Measurements from ENCODE around the gene PDE6B. TPM values are rescaled to one million over a fixed set of nuclear protein-coding genes. Genes with fewer than 3 reads are reported as not detected.
A peak's percentile ranks its signal among the peaks of the same experiment; 100 is the strongest.

Gene PDE6B
- total and polyA plus RNA-seq, 5 donors, result 3.6 to 7.5 (median 7.0) TPM

GRCh38 chr4:673349-674091 lies 48.1 kb downstream of the PDE6B start:
- 8% methylated on average over 55 of the region's 55 CpGs for WGBS
- ATAC-seq (peak; percentile 34 to 35), DNase-seq (peak; percentile 67 to 87 (median 86))
- Histone ChIP-seq H3K27ac (ENCODE audit: low read length) (peak overlapping the region; percentile 37), H3K9me3 (ENCODE audit: control insufficient read depth, low read length) (no peaks in the 10 kb centered on the region), H3K4me1 (ENCODE audit: control insufficient read depth, insufficient read depth, low read length) (peaks cover 5% of the 10 kb centered on the region), H3K4me3 (ENCODE audit: low read length) (peak overlapping the region; percentile 72), H3K27me3 (ENCODE audit: control insufficient read depth, insufficient read depth) (no peaks in the 10 kb centered on the region)
- intact Hi-C loops (cut with DNase I), result no loop called here

DNA sequence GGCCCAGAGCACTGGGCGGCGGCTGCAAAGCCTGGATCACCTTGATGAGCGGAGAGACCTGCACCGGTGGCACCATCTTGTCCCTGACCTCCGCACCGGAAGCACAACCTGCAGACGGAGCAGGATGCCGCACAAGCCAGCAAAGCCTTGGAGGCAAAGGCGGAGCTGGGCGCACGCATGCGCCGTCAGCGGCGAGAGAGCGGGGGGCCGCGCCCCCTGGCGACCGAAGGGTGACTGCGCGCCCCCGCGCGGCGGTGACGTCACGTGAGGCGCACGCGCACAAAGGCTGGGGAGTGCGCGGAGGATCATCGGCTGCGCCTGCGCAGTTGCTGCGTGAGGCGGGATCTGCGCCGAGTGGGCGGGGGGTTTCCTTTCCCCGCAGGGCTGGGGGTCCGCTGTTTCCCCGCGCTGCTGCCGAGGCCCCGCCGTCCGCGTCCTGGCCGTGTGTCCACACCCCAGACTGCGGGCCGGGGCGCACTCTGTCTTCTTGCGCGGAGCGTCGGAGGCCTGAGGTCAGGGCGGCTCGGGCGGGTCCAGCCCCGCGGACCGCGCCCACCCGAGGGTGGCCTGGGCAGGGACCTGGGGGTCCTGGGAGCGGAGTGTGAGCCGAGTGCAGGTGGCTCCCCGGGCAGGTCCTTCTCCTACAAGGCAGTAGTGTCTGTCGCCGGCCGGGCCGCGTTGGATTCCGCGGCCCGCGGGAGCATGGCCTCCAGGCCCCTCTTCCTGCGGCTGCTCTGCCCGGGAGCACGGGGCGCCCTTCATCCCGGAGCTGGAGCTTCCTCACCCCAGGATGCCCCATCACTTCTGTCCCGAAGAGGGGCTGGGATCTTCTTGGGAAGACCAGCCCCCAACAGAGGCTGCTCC lies 49.0 kb downstream of the PDE6B start, which contains the start of the genes ATP5ME and MYL5:
Gene ATP5ME (minus strand): TSS at position 105 of the 864 bp plus-strand sequence. CDS start 29 bp downstream, at position 76.
Gene MYL5 (plus strand): TSS at position 371 of the 864 bp plus-strand sequence. CDS start 3,485 bp downstream, outside the sequence.
- Histone ChIP-seq H3K4me1 (ENCODE audit: control insufficient read depth, insufficient read depth, low read length) (peaks cover 5% of the 10 kb centered on the region), H3K27ac (ENCODE audit: low read length) (peak within 1 kb of the TSS; percentile 70), H3K9me3 (ENCODE audit: control insufficient read depth, low read length) (no peaks in the 10 kb centered on the region), H3K4me3 (ENCODE audit: low read length) (peak within 1 kb of the TSS; percentile 72), H3K27me3 (ENCODE audit: control insufficient read depth, insufficient read depth) (no peaks in the 10 kb centered on the region)
- intact Hi-C loops (cut with DNase I), result no loop called here
- DNase-seq (peak; percentile 97 to 99 (median 99)), ATAC-seq (peak; percentile 89 to 92)
- WGBS, result under 1% methylated on average over 84 of the region's 84 CpGs

- peaks cover 5% of the 10 kb centered on the region for H3K4me1 ChIP-seq (ENCODE audit: control insufficient read depth, insufficient read depth, low read length)
- 65% methylated on average over 26 of the region's 26 CpGs for WGBS
- DNase-seq (peak in 2 of 3 donors; percentile 76 to 80), ATAC-seq (peak; percentile 5 to 29)
- no peaks in the 10 kb centered on the region for H3K27me3 ChIP-seq (ENCODE audit: control insufficient read depth, insufficient read depth)
- intact Hi-C loops (cut with DNase I), result no loop called here
- no peak overlapping the region for H3K27ac ChIP-seq (ENCODE audit: low read length)
- H3K4me3 ChIP-seq (ENCODE audit: low read length), result peak overlapping the region; percentile 66
- H3K9me3 ChIP-seq (ENCODE audit: control insufficient read depth, low read length), result no peaks in the 10 kb centered on the region
These were observed 49.9 kb downstream of the PDE6B start for GRCh38 chr4:675036-675882.

GRCh38 chr4:675980-676870 lies 50.9 kb downstream of the PDE6B start:
- Histone ChIP-seq H3K4me3 (ENCODE audit: low read length) (no peak overlapping the region), H3K27ac (ENCODE audit: low read length) (no peak overlapping the region), H3K27me3 (ENCODE audit: control insufficient read depth, insufficient read depth) (no peaks in the 10 kb centered on the region), H3K4me1 (ENCODE audit: control insufficient read depth, insufficient read depth, low read length) (peaks cover 5% of the 10 kb centered on the region), H3K9me3 (ENCODE audit: control insufficient read depth, low read length) (no peaks in the 10 kb centered on the region)
- DNase-seq (peak in 1 of 3 donors; percentile 60), ATAC-seq (no peak)
- intact Hi-C loops (cut with DNase I), result no loop called here
- WGBS, result 61% methylated on average over 19 of the region's 19 CpGs

GRCh38 chr4:676871-677235 lies 51.5 kb downstream of the PDE6B start:
- ATAC-seq (no peak), DNase-seq (no peak)

GRCh38 chr4:677431-678293 lies 52.3 kb downstream of the PDE6B start:
- Histone ChIP-seq H3K9me3 (ENCODE audit: control insufficient read depth, low read length) (no peaks in the 10 kb centered on the region), H3K4me3 (ENCODE audit: low read length) (no peak overlapping the region), H3K27ac (ENCODE audit: low read length) (no peak overlapping the region), H3K27me3 (ENCODE audit: control insufficient read depth, insufficient read depth) (no peaks in the 10 kb centered on the region), H3K4me1 (ENCODE audit: control insufficient read depth, insufficient read depth, low read length) (peaks cover 5% of the 10 kb centered on the region)
- 69% methylated on average over 26 of the region's 26 CpGs for WGBS
- DNase-seq (peak in 2 of 3 donors; percentile 59 to 62), ATAC-seq (no peak)
- intact Hi-C loops (cut with DNase I), result no loop called here

More at GRCh38 chr4:676871-677235, 51.5 kb downstream of the PDE6B start:
- H3K27me3 ChIP-seq (ENCODE audit: control insufficient read depth, insufficient read depth), result no peaks in the 10 kb centered on the region
- intact Hi-C loops (cut with DNase I), result no loop called here
- H3K4me3 ChIP-seq (ENCODE audit: low read length), result no peak overlapping the region
- no peak overlapping the region for H3K27ac ChIP-seq (ENCODE audit: low read length)
- H3K9me3 ChIP-seq (ENCODE audit: control insufficient read depth, low read length), result no peaks in the 10 kb centered on the region
- peaks cover 5% of the 10 kb centered on the region for H3K4me1 ChIP-seq (ENCODE audit: control insufficient read depth, insufficient read depth, low read length)
- whole genome bisulfite sequencing, result 80% methylated on average over 8 of the region's 8 CpGs

DNA sequence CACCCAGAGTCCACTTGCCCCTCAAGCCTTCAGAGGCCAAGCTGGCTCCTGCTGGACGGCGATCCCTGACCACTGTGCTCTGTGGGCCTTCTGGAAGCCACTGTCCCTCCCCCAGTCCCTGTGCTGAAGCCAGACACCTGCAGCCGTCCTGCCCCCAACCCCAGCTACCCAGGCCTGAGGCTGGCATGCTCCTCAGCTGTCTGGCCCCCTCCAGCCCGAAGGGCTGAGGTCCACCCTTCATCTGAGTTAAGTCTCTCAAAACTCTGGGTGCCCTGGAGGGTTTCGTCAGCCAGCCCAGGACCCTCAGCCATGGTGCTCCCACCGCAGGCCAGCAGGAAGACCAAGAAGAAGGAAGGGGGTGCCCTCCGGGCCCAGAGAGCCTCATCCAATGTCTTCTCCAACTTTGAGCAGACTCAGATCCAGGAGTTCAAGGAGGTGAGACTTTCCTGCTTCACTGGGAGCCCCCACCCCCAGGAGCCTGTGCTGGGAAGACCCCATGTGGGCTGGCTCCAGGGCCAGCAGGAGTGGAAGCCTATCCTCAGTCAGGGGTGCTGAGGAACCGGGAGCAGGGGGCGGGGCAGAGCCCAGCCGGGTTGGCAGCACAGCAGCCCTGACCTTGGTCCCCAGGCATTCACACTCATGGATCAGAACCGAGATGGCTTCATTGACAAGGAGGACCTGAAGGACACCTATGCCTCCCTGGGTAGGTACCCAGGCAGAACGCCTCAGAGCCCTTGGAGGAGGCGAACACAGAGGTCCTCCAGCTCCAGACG lies 53.1 kb downstream of the PDE6B start:
- H3K9me3 ChIP-seq (ENCODE audit: control insufficient read depth, low read length), result no peaks in the 10 kb centered on the region
- H3K27me3 ChIP-seq (ENCODE audit: control insufficient read depth, insufficient read depth), result no peaks in the 10 kb centered on the region
- ATAC-seq, result no peak
- peak in 1 of 3 donors; percentile 46 for DNase-seq
- WGBS, result 72% methylated on average over 14 of the region's 14 CpGs
- intact Hi-C loops (cut with DNase I), result no loop called here
- peaks cover 2% of the 10 kb centered on the region for H3K4me1 ChIP-seq (ENCODE audit: control insufficient read depth, insufficient read depth, low read length)
- H3K27ac ChIP-seq (ENCODE audit: low read length), result no peak overlapping the region
- H3K4me3 ChIP-seq (ENCODE audit: low read length), result no peak overlapping the region

GRCh38 chr4:679104-679481 lies 53.7 kb downstream of the PDE6B start:
- no peak overlapping the region for H3K4me3 ChIP-seq (ENCODE audit: low read length)
- DNase-seq (peak in 1 of 3 donors; percentile 53), ATAC-seq (no peak)
- no peaks in the 10 kb centered on the region for H3K9me3 ChIP-seq (ENCODE audit: control insufficient read depth, low read length)
- H3K27ac ChIP-seq (ENCODE audit: low read length), result no peak overlapping the region
- no peaks in the 10 kb centered on the region for H3K27me3 ChIP-seq (ENCODE audit: control insufficient read depth, insufficient read depth)
- intact Hi-C loops (cut with DNase I), result no loop called here
- WGBS, result 80% methylated on average over 13 of the region's 13 CpGs
- H3K4me1 ChIP-seq (ENCODE audit: control insufficient read depth, insufficient read depth, low read length), result peaks cover 2% of the 10 kb centered on the region

DNA sequence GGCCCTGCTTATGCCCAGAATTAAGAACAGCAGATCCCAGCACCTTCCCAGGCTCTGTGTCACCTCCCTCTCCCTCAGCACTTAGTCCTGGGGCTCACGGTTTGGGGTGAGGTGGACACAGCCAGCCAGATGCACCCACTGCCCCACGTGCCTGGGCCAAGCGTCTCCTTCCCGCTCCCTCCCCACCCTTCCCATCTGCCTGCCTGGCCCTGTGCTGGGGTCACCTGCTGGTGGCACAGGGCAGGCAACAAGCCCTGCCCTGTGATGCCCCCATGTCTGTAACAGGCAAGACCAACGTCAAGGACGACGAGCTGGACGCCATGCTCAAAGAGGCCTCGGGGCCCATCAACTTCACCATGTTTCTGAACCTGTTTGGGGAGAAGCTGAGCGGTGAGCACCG lies 54.3 kb downstream of the PDE6B start:
- no peak for ATAC-seq
- H3K27me3 ChIP-seq (ENCODE audit: control insufficient read depth, insufficient read depth), result no peaks in the 10 kb centered on the region
- H3K9me3 ChIP-seq (ENCODE audit: control insufficient read depth, low read length), result no peaks in the 10 kb centered on the region
- intact Hi-C loops (cut with DNase I), result no loop called here
- no peak overlapping the region for H3K4me3 ChIP-seq (ENCODE audit: low read length)
- peak in 1 of 3 donors; percentile 44 for DNase-seq
- 82% methylated on average over 11 of the region's 11 CpGs for WGBS
- no peak overlapping the region for H3K27ac ChIP-seq (ENCODE audit: low read length)
- peaks cover 2% of the 10 kb centered on the region for H3K4me1 ChIP-seq (ENCODE audit: control insufficient read depth, insufficient read depth, low read length)

Measured in right cardiac atrium (tissue), 5 donors.